ENCODE results near the gene INTS13.
"Not testable (repeated sequence)": the region's sequence is repeated elsewhere in the genome, so short reads cannot be mapped to it uniquely, and the experiment has no call there.

Gene INTS13

GRCh38 chr12:26869908-26870459 is 67.8 kb downstream of the INTS13 start:
- no peak overlapping the region for H3K27ac Mint-ChIP-seq
- H3K27me3 Mint-ChIP-seq (ENCODE audit: low read depth): peaks cover 7% of the 10 kb centered on the region
- no peak overlapping the region for H3K4me3 Mint-ChIP-seq
- DNase-seq (ENCODE audit: low spot score): no peak
- H3K4me1 Mint-ChIP-seq (ENCODE audit: low read depth): peaks cover 38% of the 10 kb centered on the region
- no peaks in the 10 kb centered on the region for H3K9me3 Mint-ChIP-seq
- H3K36me3 Mint-ChIP-seq (ENCODE audit: low read depth): peaks cover 2% of the 10 kb centered on the region

GRCh38 chr12:26869104-26869494 is 68.7 kb downstream of the INTS13 start:
- H3K9me3 Mint-ChIP-seq: no peaks in the 10 kb centered on the region
- no peak overlapping the region for H3K4me3 Mint-ChIP-seq
- DNase-seq (ENCODE audit: low spot score): no peak
- peaks cover 38% of the 10 kb centered on the region for H3K4me1 Mint-ChIP-seq (ENCODE audit: low read depth)
- H3K27me3 Mint-ChIP-seq (ENCODE audit: low read depth): peaks cover 7% of the 10 kb centered on the region
- no peak overlapping the region for H3K27ac Mint-ChIP-seq
- peaks cover 2% of the 10 kb centered on the region for H3K36me3 Mint-ChIP-seq (ENCODE audit: low read depth)

- Mint-ChIP-seq H3K27me3 (ENCODE audit: low read depth) (peaks cover 7% of the 10 kb centered on the region), H3K9me3 (no peaks in the 10 kb centered on the region), H3K4me1 (ENCODE audit: low read depth) (peaks cover 38% of the 10 kb centered on the region), H3K4me3 (no peak overlapping the region), H3K36me3 (ENCODE audit: low read depth) (peaks cover 2% of the 10 kb centered on the region), H3K27ac (no peak overlapping the region)
- no peak for DNase-seq (ENCODE audit: low spot score)
These were observed 69.2 kb downstream of the INTS13 start for GRCh38 chr12:26868447-26869103.

- peaks cover 2% of the 10 kb centered on the region for H3K36me3 Mint-ChIP-seq (ENCODE audit: low read depth)
- peaks cover 2% of the 10 kb centered on the region for H3K27me3 Mint-ChIP-seq (ENCODE audit: low read depth)
- H3K4me3 Mint-ChIP-seq: peak overlapping the region; percentile 33
- H3K9me3 Mint-ChIP-seq: no peaks in the 10 kb centered on the region
- peak; percentile 13 for DNase-seq (ENCODE audit: low spot score)
- peaks cover 31% of the 10 kb centered on the region for H3K4me1 Mint-ChIP-seq (ENCODE audit: low read depth)
- H3K27ac Mint-ChIP-seq: peak overlapping the region; percentile 60
These were observed 70.7 kb downstream of the INTS13 start for GRCh38 chr12:26867080-26867479.

GRCh38 chr12:26863515-26863914 is 74.3 kb downstream of the INTS13 start:
- H3K4me1 Mint-ChIP-seq (ENCODE audit: low read depth): peaks cover 20% of the 10 kb centered on the region
- peaks cover 11% of the 10 kb centered on the region for H3K27me3 Mint-ChIP-seq (ENCODE audit: low read depth)
- no peaks in the 10 kb centered on the region for H3K9me3 Mint-ChIP-seq
- DNase-seq (ENCODE audit: low spot score): no peak
- H3K27ac Mint-ChIP-seq: no peak overlapping the region
- H3K36me3 Mint-ChIP-seq (ENCODE audit: low read depth): peaks cover 2% of the 10 kb centered on the region
- no peak overlapping the region for H3K4me3 Mint-ChIP-seq

GRCh38 chr12:26862787-26863186 is 75.0 kb downstream of the INTS13 start:
- not testable (repeated sequence) for H3K36me3 Mint-ChIP-seq (ENCODE audit: low read depth); H3K27ac Mint-ChIP-seq; H3K4me3 Mint-ChIP-seq; DNase-seq (ENCODE audit: low spot score); H3K9me3 Mint-ChIP-seq
- H3K4me1 Mint-ChIP-seq (ENCODE audit: low read depth): peaks cover 18% of the 10 kb centered on the region
- H3K27me3 Mint-ChIP-seq (ENCODE audit: low read depth): peaks cover 13% of the 10 kb centered on the region

- H3K27ac Mint-ChIP-seq: no peak overlapping the region
- DNase-seq (ENCODE audit: low spot score): no peak
- H3K9me3 Mint-ChIP-seq: no peaks in the 10 kb centered on the region
- H3K4me1 Mint-ChIP-seq (ENCODE audit: low read depth): peaks cover 9% of the 10 kb centered on the region
- no peak overlapping the region for H3K4me3 Mint-ChIP-seq
- H3K36me3 Mint-ChIP-seq (ENCODE audit: low read depth): no peaks in the 10 kb centered on the region
- H3K27me3 Mint-ChIP-seq (ENCODE audit: low read depth): peaks cover 13% of the 10 kb centered on the region
These were observed 76.1 kb downstream of the INTS13 start for GRCh38 chr12:26861690-26862089.

GRCh38 chr12:26857465-26858176 is 80.2 kb downstream of the INTS13 start:
- Mint-ChIP-seq H3K27ac (no peak overlapping the region), H3K36me3 (ENCODE audit: low read depth) (no peaks in the 10 kb centered on the region), H3K4me3 (no peak overlapping the region), H3K4me1 (ENCODE audit: low read depth) (no peaks in the 10 kb centered on the region), H3K9me3 (no peaks in the 10 kb centered on the region), H3K27me3 (ENCODE audit: low read depth) (peaks cover 13% of the 10 kb centered on the region)
- DNase-seq (ENCODE audit: low spot score): no peak

- no peak overlapping the region for H3K27ac Mint-ChIP-seq
- H3K27me3 Mint-ChIP-seq (ENCODE audit: low read depth): peaks cover 9% of the 10 kb centered on the region
- no peaks in the 10 kb centered on the region for H3K9me3 Mint-ChIP-seq
- DNase-seq (ENCODE audit: low spot score): no peak
- no peak overlapping the region for H3K4me3 Mint-ChIP-seq
- H3K36me3 Mint-ChIP-seq (ENCODE audit: low read depth): no peaks in the 10 kb centered on the region
- no peaks in the 10 kb centered on the region for H3K4me1 Mint-ChIP-seq (ENCODE audit: low read depth)
These were observed 82.4 kb downstream of the INTS13 start for GRCh38 chr12:26855337-26855736.

Data from T-helper 2 cell treated with Interferon-gamma antibody and Interleukin-4, amounts not matched to agents 5 μg/mL and 100 μg/mL, for 36 hours (primary cell).